ENCODE measurements around the gene ITGA6.

Gene ITGA6

GRCh38 chr2:172416447-172417058, 10.8 kb upstream of the ITGA6 start:
- DNase-seq: no peak

- no peak for DNase-seq
Observed at GRCh38 chr2:172420216-172420615, 7.2 kb upstream of the ITGA6 start.

DNA sequence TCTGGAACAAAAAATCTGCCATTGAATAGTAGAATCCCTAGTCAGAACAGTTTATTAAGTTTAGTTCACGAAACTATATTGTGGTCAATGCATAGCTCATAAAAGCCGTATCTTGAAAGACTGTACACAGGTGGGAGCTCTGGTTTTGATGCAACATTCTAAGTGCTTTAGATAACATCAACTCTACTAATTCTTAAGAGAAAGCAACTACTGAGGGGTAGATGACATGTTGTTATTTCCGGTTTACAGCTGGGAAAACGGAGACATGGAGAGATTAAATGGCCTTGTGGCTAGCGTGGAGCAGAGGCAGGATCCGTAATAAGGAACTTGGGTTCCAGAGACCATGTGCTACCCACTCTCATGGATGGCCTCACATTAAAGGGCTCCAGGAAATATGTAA, 4.2 kb upstream of the ITGA6 start:
- DNase-seq: no peak

DNA sequence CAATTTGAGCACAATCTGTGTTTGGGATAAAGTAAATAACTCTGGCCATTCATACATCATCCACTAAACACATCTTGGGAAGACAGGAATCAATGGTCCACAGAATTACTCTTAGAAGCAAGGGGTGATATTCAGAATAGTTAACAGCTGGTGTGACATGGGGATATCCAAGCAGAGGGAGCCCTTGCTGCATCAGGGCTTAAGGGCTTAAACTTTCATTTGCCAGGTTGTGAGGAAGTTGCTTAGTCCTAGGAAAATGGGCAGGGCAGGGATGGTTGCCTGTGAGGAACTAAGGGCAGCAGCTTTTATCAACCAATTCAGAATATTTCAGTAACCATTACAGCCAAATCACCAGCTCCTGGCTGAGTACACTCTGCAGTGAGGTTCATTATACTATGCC, 2.0 kb upstream of the ITGA6 start:
- DNase-seq: no peak

DNA sequence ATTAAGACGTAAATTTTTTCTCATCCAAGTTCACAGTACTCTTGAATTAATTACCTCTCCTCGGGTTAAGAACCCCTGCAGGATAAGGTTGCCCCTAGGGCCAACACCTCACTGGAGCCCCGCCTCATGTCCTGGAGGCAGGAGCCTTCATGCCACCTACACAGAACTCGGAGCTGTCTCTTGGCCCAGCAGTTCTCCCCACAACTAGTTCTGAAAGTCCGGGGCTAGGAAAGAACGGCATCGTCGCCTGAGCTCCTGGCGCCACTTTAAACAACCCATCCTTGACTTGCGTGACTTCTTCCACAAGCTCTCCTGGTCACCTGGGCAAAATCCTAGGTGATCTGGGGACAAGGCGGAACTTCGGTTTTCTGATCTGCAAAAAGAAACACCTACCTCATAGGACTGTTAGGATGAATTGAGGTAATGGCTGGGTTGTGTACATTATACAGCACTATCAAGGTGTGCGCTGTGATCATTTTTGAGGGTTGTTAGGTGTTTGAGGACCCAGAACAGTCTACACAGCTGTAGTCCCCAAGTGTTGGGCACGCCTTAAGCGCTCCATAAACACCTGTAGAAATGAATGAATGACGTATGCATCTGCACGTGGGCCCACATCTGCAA, 641 bp upstream of the ITGA6 start:
- no peak for DNase-seq

- peak; percentile 54 to 65 for DNase-seq
Observed at GRCh38 chr2:172427990-172428831, 825 bp downstream of the ITGA6 start.

DNA sequence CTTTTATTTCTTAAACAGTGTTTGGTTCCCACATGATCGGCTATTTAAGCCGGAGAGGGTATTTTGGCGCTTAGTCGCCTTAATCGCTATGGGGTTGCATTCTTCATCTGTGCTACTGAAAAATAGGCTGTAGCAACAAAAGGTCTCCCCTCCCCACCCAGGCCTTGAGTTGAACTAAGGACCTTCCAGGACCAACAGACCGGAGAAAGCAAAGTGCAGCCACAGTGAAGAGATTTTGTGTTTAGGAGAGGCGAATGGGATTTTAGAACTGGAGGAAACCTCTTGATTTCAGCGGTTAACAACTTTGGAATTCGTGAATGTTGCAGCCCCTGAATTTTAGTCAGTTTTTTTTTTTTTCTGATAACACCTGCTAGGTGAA, 1.4 kb downstream of the ITGA6 start:
- DNase-seq: no peak

- DNase-seq: no peak
Observed at GRCh38 chr2:172429301-172429968, 2.0 kb downstream of the ITGA6 start.

DNA sequence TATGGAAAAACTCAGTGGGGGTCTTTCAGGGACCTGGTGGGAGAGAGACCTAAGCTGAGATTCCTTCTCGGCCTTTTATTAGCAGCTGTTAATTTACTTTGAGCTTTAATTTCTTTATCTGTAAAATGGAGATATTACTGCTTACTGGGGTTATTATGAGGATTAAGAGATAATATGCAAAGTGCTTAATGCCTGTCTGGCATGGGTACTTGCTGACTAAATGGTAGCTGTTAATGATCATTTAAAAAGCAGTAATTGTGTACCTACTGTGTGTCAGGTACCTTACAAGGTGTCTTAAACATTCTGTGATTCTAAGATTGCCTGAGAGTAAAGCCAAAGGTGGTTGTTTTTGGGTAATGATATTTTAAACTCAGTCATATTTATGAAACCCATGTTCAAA, 2.6 kb downstream of the ITGA6 start:
- no peak for DNase-seq

DNA sequence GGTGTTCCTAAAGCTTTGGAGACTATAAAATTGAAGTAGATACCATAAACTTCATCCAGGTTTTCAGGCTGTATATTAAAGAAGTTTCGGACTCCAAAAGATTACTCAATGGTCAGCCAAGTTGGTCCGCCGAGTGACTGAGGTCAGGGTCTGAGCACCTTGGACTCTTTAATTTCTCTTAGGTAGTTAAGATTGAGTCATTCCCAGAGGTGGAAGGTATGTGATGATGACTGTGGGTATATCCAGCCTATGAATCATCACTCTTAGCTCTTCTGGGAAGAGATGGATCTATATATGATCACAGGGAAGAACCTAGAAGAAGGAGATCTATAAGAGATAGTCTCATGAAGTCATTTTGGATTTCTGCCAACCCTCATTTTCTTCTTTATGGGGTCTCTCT, 3.3 kb downstream of the ITGA6 start:
- DNase-seq: no peak

- no peak for DNase-seq
Observed at GRCh38 chr2:172431463-172431862, 4.1 kb downstream of the ITGA6 start.

- no peak for DNase-seq
Observed at GRCh38 chr2:172431993-172432392, 4.6 kb downstream of the ITGA6 start.

GRCh38 chr2:172433144-172433543, 5.8 kb downstream of the ITGA6 start:
- DNase-seq: no peak

GRCh38 chr2:172434821-172435605, 7.6 kb downstream of the ITGA6 start:
- peak; percentile 47 to 85 for DNase-seq

GRCh38 chr2:172435606-172435911, 8.2 kb downstream of the ITGA6 start:
- DNase-seq: no peak

GRCh38 chr2:172436889-172437288, 9.5 kb downstream of the ITGA6 start:
- no peak for DNase-seq

DNA sequence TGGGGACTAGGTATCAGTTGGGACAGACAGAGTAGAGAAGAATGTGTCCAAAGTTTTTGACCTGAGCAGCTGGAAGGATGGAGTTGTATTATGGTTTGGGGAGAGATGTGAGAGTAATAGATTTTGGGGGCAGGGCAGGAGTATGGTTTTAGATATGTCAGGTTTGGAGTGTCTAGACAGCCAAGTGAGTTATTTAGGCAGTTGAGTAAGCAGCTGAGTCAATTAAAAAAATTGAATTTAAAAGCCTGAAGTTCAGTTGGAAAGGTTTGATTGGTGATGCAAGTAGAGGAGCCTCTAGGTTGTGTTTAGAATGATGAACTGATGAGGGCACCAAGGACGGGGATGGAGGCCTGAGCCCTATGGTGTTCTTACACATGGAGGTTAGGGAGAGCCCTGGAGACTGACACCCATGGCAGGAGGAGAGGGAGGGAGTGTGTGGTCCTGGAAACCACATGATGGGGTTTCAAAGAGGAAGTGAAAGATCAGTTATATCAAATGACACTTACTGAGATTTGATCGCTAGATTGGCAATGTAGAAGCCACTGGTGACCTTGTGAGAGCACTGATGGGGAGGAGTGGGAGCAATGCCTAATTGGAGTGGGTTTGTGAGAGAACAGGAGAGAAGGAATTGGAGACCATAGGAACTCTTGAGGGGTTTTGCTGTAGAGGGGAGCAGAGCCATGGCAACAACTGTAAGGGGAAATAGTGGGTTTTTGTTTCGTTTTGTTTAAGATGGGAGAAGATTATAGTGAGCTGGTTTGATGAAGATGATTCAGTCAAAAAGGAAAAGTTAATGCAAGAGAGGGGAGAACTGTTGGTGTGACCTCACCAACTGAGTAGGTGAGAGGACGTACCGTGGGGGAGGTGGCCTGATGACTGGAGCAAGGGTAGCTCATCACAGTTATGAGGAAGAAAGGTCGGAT, 10.3 kb downstream of the ITGA6 start:
- DNase-seq: peak; percentile 18 to 48

DNA sequence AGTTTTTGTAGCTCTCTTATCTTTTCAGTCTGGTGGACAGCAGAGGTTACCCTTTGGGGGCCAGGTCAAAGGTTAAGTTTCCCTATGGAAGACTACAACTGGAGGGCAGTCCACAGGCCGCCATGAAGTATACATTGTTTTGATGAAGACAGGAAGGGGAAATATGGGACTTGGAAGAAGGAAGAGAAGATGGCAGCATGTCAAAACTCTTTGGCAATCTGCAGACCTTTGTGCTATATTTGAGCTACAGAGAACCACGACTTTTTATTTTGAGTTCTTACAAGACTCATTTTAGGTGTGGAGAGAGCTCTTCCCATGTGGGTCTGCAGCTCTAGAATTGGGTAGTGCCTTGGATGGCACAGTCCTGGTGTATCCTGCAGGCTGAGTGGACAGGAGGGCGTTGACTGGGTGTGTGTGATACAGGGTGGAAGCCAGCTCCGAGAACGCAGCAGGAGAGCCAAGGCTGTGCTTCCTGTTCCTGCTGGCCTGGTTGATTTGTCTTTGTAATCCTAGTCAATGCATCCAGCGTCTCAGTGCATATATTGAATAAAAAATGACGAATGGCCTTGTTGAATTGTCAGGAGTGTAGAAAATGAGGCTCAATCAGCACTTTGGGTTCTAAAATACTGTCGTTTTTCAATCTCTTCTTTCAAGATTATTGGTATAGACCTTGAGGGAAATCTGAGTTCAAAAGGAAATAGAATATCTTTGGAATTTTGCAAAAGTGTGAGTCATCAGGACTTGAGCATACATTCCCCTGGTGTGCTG, 11.5 kb downstream of the ITGA6 start:
- DNase-seq: no peak

DNA sequence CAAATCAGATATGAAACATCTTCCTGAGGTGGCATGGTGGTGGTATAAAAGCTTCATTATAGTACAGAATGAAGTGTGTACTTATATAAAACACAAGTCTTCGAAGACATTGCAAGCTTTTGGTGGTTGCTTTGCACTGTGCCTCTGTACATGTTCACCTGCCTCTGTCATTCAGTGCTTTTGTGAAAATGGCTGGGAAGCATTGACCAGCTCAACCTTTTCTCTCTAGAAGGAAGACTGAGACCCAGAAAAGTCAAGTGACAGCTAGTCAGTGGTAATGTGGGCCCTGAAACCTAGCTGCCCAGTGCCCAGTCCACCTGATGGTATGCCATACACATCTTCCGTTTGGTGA, 12.1 kb downstream of the ITGA6 start:
- no peak for DNase-seq

GRCh38 chr2:172439911-172440310, 12.5 kb downstream of the ITGA6 start:
- no peak for DNase-seq

GRCh38 chr2:172440795-172441194, 13.4 kb downstream of the ITGA6 start:
- DNase-seq: peak in 1 of 2 donors; percentile 28

Data from CD4-positive, alpha-beta T cell treated with Interleukin-4 for 1 hour (primary cell).